Measurements from ENCODE around the gene PSMG4. TPM values are rescaled to one million over a fixed set of nuclear protein-coding genes. Genes with fewer than 3 reads are reported as not detected.

Gene PSMG4
- total and polyA plus RNA-seq, 12 donors = 8.1 to 38.6 (median 10.3) TPM

GRCh38 chr6:3260296-3260695 is 1.5 kb downstream of the PSMG4 start:
- Histone ChIP-seq H3K4me3 (peak overlapping the region in 4 of 10 donors; percentile 76 to 96 (median 92)), H3K36me3 (peaks cover 0 to 25% (median 4%) of the 10 kb centered on the region in 9 donors), H3K9me3 (no peaks in the 10 kb centered on the region), H3K4me1 (peaks cover 2 to 47% (median 28%) of the 10 kb centered on the region in 9 donors), H3K27ac (no peak overlapping the region), H3K27me3 (no peaks in the 10 kb centered on the region)
- intact Hi-C loops (cut with DNase I) = no loop called here
- ATAC-seq (no peak), DNase-seq (no peak)
- no peak for TF ChIP-seq CTCF (IDR thresholded peaks at IDR 0.05)
- 85 to 87% methylated on average over 14 of the region's 14 CpGs for WGBS, 2 donors

- ATAC-seq (no peak), DNase-seq (no peak)
- H3K27ac ChIP-seq = no peak overlapping the region
- H3K4me3 ChIP-seq = peak overlapping the region in 2 of 10 donors; percentile 76 to 92
- WGBS, 2 donors = 74 to 84% methylated on average over 17 of the region's 17 CpGs
- peaks cover 2 to 47% (median 28%) of the 10 kb centered on the region in 9 donors for H3K4me1 ChIP-seq
- no peaks in the 10 kb centered on the region for H3K9me3 ChIP-seq
- intact Hi-C loops (cut with DNase I) = no loop called here
- peaks cover 0 to 30% (median 4%) of the 10 kb centered on the region in 9 donors for H3K36me3 ChIP-seq
- H3K27me3 ChIP-seq = no peaks in the 10 kb centered on the region
- TF ChIP-seq CTCF (IDR thresholded peaks at IDR 0.05) = no peak
These were observed 2.2 kb downstream of the PSMG4 start for GRCh38 chr6:3260772-3261517.

- DNase-seq (no peak), ATAC-seq (no peak)
- 64 to 78% methylated on average over 6 of the region's 6 CpGs for WGBS, 2 donors
- Histone ChIP-seq H3K9me3 (no peaks in the 10 kb centered on the region), H3K4me1 (peaks cover 2 to 47% (median 28%) of the 10 kb centered on the region in 9 donors), H3K36me3 (peaks cover 0 to 30% (median 4%) of the 10 kb centered on the region in 9 donors), H3K27me3 (no peaks in the 10 kb centered on the region), H3K4me3 (no peak overlapping the region), H3K27ac (no peak overlapping the region)
- intact Hi-C loops (cut with DNase I) = no loop called here
- no peak for TF ChIP-seq CTCF (IDR thresholded peaks at IDR 0.05)
These were observed 2.7 kb downstream of the PSMG4 start for GRCh38 chr6:3261518-3261820.

- intact Hi-C loops (cut with DNase I) = no loop called here
- Histone ChIP-seq H3K36me3 (peaks cover 0 to 30% (median 4%) of the 10 kb centered on the region in 9 donors), H3K9me3 (no peaks in the 10 kb centered on the region), H3K27me3 (no peaks in the 10 kb centered on the region), H3K27ac (no peak overlapping the region), H3K4me1 (peaks cover 2 to 47% (median 28%) of the 10 kb centered on the region in 9 donors), H3K4me3 (no peak overlapping the region)
- ATAC-seq (no peak), DNase-seq (no peak)
- WGBS, 2 donors = 64 to 70% methylated on average over 8 of the region's 8 CpGs
- TF ChIP-seq CTCF (IDR thresholded peaks at IDR 0.05) = no peak
These were observed 3.2 kb downstream of the PSMG4 start for GRCh38 chr6:3261921-3262320.

Measured in heart right ventricle (tissue), 16 donors.